Pons (tissue), 1 donor: Measurements from ENCODE around the gene CT45A9.
"Not testable (repeated sequence)": the region's sequence is repeated elsewhere in the genome, so short reads cannot be mapped to it uniquely, and the experiment has no call there.

ENCODE experiments used
- DNase-seq: peaks from one replicate; pipeline ENCODE4 v3.0.0-alpha.2; 2016; ENCODE audit warnings: low spot score

The CT45A9 gene

GRCh38 chrX:135871712-135872111, at the start of gene CT45A9:
CT45A9 (minus strand) TSS chrX:135871812; CDS start chrX:135868061, 3,751 bp downstream.
- DNase-seq = not testable (repeated sequence)

- DNase-seq = not testable (repeated sequence)
Measured at GRCh38 chrX:135920516-135920915, 48.9 kb upstream of the CT45A9 start.

- DNase-seq = no peak
Measured at GRCh38 chrX:135914404-135914803, 42.8 kb upstream of the CT45A9 start.

GRCh38 chrX:135910251-135910650, 38.6 kb upstream of the CT45A9 start:
- no peak for DNase-seq

GRCh38 chrX:135893294-135893817, 21.7 kb upstream of the CT45A9 start, which contains the start of the genes CT45A10 and SAGE1:
CT45A10 (minus strand) TSS chrX:135893444; CDS start chrX:135885344, 8,100 bp downstream.
SAGE1 (plus strand) TSS chrX:135893716; CDS start chrX:135896243, 2,527 bp downstream.
- no peak for DNase-seq

- no peak for DNase-seq
Measured at GRCh38 chrX:135892781-135893180, 21.2 kb upstream of the CT45A9 start.

- no peak for DNase-seq
Measured at GRCh38 chrX:135890087-135890585, 18.5 kb upstream of the CT45A9 start.

GRCh38 chrX:135888976-135889375, 17.4 kb upstream of the CT45A9 start:
- not testable (repeated sequence) for DNase-seq

GRCh38 chrX:135888230-135888629, 16.6 kb upstream of the CT45A9 start:
- not testable (repeated sequence) for DNase-seq

- not testable (repeated sequence) for DNase-seq
Measured at GRCh38 chrX:135882741-135883140, 11.1 kb upstream of the CT45A9 start.

GRCh38 chrX:135854438-135854837, 17.2 kb downstream of the CT45A9 start, which contains the start of gene CT45A8:
CT45A8 (minus strand) TSS chrX:135854538; CDS start chrX:135850783, 3,755 bp downstream.
- not testable (repeated sequence) for DNase-seq

GRCh38 chrX:135837180-135837579, 34.4 kb downstream of the CT45A9 start, which contains the start of gene CT45A7:
CT45A7 (minus strand) TSS chrX:135837280; CDS start chrX:135833533, 3,747 bp downstream.
- DNase-seq = not testable (repeated sequence)

GRCh38 chrX:135819912-135820311, 51.7 kb downstream of the CT45A9 start, which contains the start of gene CT45A2:
CT45A2 (minus strand) TSS chrX:135820012; CDS start chrX:135816265, 3,747 bp downstream.
- DNase-seq = not testable (repeated sequence)
